ENCODE results near the gene DNAJC21. TPM values are rescaled to one million over a fixed set of nuclear protein-coding genes. Genes with fewer than 3 reads are reported as not detected.

The DNAJC21 gene
- total RNA-seq, 1 donor from 2014 or later = 39.3 TPM

DNA sequence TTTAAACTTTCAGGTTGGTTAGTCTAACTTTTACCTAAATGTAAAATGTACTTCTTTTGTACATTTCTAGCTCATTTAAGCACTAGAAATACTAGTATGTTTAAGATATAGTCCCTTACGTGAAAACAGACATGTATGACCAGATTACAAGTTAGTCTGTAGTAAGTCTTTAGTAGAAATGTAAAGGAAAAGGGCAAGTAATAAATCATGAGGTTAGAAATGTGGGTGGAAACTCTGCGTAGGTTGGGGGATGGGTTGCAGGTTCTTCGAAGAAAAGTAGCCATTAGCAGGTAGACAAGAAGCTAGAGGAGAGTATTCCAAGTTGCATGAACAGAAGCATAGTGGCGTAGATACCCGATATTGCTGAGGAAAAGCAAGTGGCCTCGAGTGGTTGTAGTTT, 36.9 kb upstream of the DNAJC21 start:
- TF ChIP-seq, protein P1, sequence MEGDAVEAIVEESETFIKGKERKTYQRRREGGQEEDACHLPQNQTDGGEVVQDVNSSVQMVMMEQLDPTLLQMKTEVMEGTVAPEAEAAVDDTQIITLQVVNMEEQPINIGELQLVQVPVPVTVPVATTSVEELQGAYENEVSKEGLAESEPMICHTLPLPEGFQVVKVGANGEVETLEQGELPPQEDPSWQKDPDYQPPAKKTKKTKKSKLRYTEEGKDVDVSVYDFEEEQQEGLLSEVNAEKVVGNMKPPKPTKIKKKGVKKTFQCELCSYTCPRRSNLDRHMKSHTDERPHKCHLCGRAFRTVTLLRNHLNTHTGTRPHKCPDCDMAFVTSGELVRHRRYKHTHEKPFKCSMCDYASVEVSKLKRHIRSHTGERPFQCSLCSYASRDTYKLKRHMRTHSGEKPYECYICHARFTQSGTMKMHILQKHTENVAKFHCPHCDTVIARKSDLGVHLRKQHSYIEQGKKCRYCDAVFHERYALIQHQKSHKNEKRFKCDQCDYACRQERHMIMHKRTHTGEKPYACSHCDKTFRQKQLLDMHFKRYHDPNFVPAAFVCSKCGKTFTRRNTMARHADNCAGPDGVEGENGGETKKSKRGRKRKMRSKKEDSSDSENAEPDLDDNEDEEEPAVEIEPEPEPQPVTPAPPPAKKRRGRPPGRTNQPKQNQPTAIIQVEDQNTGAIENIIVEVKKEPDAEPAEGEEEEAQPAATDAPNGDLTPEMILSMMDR (IDR thresholded peaks at IDR 0.05) = no peak
- Mint-ChIP-seq H3K4me1 (ENCODE audit: low read depth) (peaks cover 17% of the 10 kb centered on the region), H3K27ac (ENCODE audit: unreplicated experiment) (no peak overlapping the region), H3K9me3 (ENCODE audit: low read depth) (no peaks in the 10 kb centered on the region), H3K4me3 (ENCODE audit: unreplicated experiment) (no peak overlapping the region), H3K36me3 (ENCODE audit: low read depth) (no peaks in the 10 kb centered on the region), H3K27me3 (ENCODE audit: low read depth) (no peaks in the 10 kb centered on the region)
- no peak for DNase-seq (ENCODE audit: low spot score)

DNA sequence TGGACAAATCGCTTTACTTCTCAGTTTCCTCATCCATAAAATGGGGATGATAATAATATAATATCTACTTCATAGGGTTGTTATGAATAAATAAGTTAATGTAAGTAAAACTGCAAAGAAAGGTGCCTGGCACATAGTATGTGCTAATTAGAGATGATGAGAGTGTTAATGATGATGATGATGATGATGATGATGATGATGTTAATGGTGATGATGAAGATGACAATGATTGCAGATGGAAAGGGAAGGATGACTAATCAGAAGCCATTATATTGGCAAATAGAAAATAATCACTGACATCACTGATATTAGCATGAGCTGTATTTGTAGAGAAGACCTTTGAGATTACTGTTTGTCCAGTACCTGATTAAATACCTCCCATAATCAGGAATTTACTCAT, 34.6 kb upstream of the DNAJC21 start:
- H3K4me1 Mint-ChIP-seq (ENCODE audit: low read depth) = peaks cover 27% of the 10 kb centered on the region
- H3K36me3 Mint-ChIP-seq (ENCODE audit: low read depth) = no peaks in the 10 kb centered on the region
- no peaks in the 10 kb centered on the region for H3K9me3 Mint-ChIP-seq (ENCODE audit: low read depth)
- TF ChIP-seq, protein P1 (IDR thresholded peaks at IDR 0.05) = no peak
- DNase-seq (ENCODE audit: low spot score) = no peak
- no peak overlapping the region for H3K4me3 Mint-ChIP-seq (ENCODE audit: unreplicated experiment)
- H3K27ac Mint-ChIP-seq (ENCODE audit: unreplicated experiment) = no peak overlapping the region
- no peaks in the 10 kb centered on the region for H3K27me3 Mint-ChIP-seq (ENCODE audit: low read depth)

DNA sequence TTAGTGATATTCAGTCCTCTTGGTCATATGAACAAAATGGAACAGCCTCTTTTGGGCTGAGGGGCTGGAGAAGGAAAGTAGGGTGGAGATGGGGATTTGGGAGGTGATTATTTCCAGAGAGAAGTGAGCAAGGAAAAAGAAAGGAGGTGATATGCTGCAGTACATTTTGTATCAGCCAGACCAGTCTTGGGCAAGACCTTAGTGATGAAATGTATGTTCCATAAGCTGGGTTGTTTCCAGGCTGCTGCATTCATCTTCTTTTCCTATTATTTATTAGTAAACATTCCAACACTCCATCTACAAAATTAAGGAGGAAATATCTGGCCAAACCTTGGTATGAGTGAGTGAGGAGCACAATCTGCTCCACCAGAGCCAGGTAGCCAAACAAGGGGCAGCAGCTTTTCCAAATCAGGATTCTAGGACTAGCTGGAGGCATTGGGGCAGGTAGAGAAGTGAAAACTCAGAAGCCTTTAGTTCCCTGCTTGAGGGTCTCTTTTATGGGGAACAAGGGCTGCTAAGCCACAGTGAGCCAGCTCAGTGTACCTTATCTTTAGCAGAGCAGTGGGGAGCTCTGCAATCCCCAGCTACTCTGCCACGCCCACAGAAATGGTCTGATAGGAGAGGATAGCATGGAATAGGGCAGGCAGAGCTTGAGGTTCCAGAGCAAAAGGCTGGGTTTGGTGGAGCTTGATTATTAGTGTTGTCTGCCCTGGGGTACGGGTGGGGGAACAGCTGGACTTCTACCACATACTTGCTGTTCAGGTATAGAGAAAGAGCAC, 33.5 kb upstream of the DNAJC21 start:
- Mint-ChIP-seq H3K9me3 (ENCODE audit: low read depth) (no peaks in the 10 kb centered on the region), H3K27ac (ENCODE audit: unreplicated experiment) (no peak overlapping the region), H3K4me1 (ENCODE audit: low read depth) (peaks cover 27% of the 10 kb centered on the region), H3K27me3 (ENCODE audit: low read depth) (no peaks in the 10 kb centered on the region), H3K36me3 (ENCODE audit: low read depth) (no peaks in the 10 kb centered on the region), H3K4me3 (ENCODE audit: unreplicated experiment) (no peak overlapping the region)
- no peak for DNase-seq (ENCODE audit: low spot score)
- TF ChIP-seq, protein P1 (IDR thresholded peaks at IDR 0.05) = no peak

DNA sequence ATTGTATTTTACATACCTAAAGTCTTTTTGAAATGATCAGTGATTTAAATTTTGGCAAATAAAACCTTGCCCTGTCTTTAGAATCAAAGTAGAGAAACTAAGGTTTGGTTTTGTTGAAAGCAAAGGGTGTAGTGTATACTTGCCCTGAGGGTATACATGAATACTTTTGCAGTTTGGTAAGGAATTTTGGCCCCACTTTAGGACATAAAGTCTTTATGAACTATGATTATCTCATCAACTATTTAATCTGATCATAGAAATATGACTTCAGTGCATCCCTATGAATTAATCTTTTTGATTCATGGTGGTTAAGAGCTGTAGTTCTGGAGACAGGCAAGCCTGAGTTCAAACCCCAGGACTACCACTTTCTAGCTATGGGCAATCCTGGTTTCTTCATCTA, 31.7 kb upstream of the DNAJC21 start:
- TF ChIP-seq, protein P1 (IDR thresholded peaks at IDR 0.05) = no peak
- no peaks in the 10 kb centered on the region for H3K27me3 Mint-ChIP-seq (ENCODE audit: low read depth)
- no peak overlapping the region for H3K27ac Mint-ChIP-seq (ENCODE audit: unreplicated experiment)

DNA sequence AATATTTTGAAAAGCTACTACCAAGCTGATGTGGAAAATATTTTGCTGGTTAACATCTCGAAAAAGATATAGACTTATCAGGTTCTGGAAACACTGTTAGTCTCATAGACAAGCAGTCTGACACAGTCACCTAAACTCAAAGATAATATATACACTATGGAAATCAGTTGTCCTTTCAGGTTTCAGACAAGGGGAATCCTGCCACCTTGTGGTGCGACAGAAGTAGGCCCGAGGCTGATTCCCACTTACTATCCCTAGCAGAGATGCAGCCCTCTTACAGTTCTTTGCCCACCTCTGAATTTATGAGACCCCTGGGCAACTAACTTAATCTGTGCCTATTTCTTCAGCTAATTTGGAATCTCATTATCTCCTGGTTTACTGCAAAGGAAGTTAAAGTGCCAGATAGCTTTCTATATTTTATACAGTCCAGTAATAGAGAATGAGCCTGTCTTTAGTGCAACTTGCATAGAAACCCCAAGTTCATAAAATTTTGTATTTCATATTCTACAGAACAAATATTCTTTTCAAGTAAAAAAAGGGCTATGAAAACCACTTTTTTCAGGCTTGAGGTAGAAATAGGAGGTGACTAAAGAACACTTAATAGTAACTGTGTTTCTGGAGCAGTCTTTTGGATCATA, 31.0 kb upstream of the DNAJC21 start:
- H3K27me3 Mint-ChIP-seq (ENCODE audit: low read depth) = no peaks in the 10 kb centered on the region
- TF ChIP-seq, protein P1 (IDR thresholded peaks at IDR 0.05) = peak; percentile 96
- no peak for DNase-seq (ENCODE audit: low spot score)
- peaks cover 13% of the 10 kb centered on the region for H3K4me1 Mint-ChIP-seq (ENCODE audit: low read depth)
- no peak overlapping the region for H3K4me3 Mint-ChIP-seq (ENCODE audit: unreplicated experiment)
- no peaks in the 10 kb centered on the region for H3K9me3 Mint-ChIP-seq (ENCODE audit: low read depth)
- peaks cover 2% of the 10 kb centered on the region for H3K36me3 Mint-ChIP-seq (ENCODE audit: low read depth)
- H3K27ac Mint-ChIP-seq (ENCODE audit: unreplicated experiment) = peak overlapping the region; percentile 46

More for the DNA sequence above, 31.7 kb upstream of the DNAJC21 start:
- DNase-seq (ENCODE audit: low spot score) = no peak
- Mint-ChIP-seq H3K36me3 (ENCODE audit: low read depth) (no peaks in the 10 kb centered on the region), H3K4me1 (ENCODE audit: low read depth) (peaks cover 13% of the 10 kb centered on the region), H3K9me3 (ENCODE audit: low read depth) (no peaks in the 10 kb centered on the region), H3K4me3 (ENCODE audit: unreplicated experiment) (no peak overlapping the region)

Data from chondrocyte (in vitro differentiated cells).